Measurements from ENCODE around the gene R3HDM2.
"Not testable (repeated sequence)": the region's sequence is repeated elsewhere in the genome, so short reads cannot be mapped to it uniquely, and the experiment has no call there.

R3HDM2 gene

GRCh38 chr12:57329219-57329618 is 101.6 kb downstream of the R3HDM2 start:
- DNase-seq (ENCODE audit: low spot score) = no peak

- no peak for DNase-seq (ENCODE audit: low spot score)
Measured at GRCh38 chr12:57325395-57325794, 105.4 kb downstream of the R3HDM2 start.

GRCh38 chr12:57323416-57323815 is 107.4 kb downstream of the R3HDM2 start:
- DNase-seq (ENCODE audit: low spot score) = no peak

- DNase-seq (ENCODE audit: low spot score) = no peak
Measured at GRCh38 chr12:57320639-57321038, 110.2 kb downstream of the R3HDM2 start.

DNA sequence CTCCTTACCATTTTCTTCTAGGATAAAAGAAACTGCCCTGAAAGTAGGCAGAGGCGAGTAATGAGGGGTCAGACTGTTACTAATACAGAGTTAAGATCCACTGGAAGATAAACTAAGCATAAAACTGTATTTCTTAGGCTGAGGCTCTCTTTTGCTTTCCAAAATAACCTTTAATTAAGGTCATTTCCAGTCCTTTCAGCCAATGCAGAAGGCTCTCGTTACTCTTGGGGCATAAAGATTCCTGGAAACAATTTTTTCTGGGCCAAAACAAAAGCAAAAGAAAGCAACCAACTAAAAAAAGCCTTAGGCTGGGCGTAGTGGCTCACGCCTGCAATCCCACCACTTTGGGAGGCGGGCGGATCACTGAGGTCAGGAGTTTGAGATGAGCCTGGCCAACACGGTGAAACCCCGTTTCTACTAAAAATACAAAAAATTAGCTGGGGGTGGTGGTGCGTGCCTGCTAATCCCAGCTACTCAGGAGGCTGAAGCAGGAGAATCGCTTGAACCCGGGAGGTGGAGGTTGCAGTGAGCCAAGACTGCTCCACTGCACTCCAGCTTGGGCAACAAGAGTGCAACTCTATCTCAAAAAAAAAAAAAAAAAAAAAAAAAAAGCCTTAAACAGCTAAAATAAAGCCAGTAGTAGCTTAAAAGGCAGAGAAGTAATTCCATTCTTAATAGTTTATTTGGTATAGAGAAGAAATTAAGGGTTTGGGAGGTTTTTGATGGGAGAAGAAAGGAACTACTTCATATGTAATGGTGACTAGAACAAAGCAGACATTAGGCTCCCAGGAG is 111.0 kb downstream of the R3HDM2 start:
- no peak for DNase-seq (ENCODE audit: low spot score)

DNA sequence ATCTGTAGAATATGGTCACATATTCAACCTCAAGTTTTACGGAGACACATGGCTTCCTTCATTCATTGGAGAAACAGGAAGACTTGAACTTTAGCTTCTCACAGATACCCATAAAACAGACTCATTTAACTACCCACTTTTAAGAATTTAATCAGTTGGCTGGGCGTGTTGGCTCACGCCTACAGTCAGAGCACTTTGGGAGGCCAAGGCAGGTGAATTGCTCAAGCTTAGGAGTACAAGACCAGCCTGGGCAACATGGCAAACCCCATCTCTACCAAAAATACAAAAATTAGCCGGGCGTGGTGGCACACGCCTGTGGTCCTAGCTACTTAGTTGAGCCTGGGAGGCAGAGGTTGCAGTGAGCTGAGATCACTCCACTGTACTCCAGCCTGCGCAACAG is 115.2 kb downstream of the R3HDM2 start:
- no peak for DNase-seq (ENCODE audit: low spot score)

DNA sequence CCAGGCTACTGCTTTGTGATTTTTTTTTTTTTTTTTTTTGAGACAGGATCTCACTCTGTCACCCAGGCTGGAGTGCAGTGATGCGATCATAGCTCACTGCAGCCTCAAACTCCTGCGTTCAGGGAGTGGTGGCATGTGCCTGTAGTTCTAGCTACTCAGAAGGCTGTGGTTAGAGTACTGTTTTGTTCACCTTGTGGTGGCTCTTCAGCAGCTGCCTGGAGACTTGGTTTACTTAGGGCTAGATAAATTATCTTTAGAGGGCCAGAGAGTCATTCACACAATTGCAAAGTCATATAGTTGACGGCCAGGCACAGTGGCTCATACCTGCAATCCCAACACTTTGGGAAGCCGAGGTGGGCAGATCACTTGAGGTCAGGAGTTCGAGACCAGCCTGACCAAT is 118.6 kb downstream of the R3HDM2 start:
- DNase-seq (ENCODE audit: low spot score) = not testable (repeated sequence)

DNA sequence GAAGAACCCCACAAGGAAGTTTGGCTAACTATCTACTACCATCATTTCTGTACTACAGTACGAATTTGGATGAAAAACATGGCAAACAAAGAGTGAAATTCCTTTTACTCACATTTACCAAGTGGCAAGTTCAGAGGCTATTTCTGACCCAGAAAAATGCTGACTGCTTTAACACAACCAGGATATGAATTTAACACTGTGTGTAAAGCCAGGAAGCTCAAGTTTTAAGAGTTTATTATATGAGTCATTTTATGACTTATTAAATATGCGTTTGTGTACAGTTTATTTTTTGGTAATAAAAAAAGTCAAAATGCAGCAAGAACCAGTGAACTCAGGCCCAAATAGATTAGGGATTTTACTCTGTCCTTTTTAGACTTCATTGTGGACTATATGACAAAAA is 121.4 kb downstream of the R3HDM2 start:
- DNase-seq (ENCODE audit: low spot score) = no peak

GRCh38 chr12:57300961-57301584 is 129.8 kb downstream of the R3HDM2 start:
- no peak for DNase-seq (ENCODE audit: low spot score)

DNA sequence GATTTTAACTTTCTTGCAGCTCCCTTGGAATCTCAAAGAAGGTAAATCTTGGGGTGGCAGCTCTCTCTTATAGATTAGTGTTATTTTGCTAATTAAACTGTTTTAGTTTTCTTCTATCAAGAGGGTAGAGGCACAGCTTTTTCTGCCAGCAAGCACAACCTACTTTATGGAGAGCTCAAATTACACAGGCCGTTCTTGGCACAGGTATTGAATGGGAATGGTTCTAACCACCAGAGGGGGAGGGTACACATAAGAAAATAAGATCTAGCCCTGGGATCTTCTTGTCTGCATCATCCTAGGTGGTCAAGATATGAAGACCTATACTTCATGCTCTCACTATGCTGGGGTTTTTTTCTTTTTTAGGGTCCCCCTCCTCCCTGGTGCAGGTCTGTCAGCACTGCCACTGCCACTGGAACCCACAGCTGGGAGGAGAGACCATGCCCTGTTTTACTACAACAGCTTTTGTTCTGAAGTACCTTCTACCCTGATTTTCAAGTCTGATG is 131.3 kb downstream of the R3HDM2 start:
- DNase-seq (ENCODE audit: low spot score) = no peak

GRCh38 chr12:57296291-57296690 is 134.6 kb downstream of the R3HDM2 start:
- no peak for DNase-seq (ENCODE audit: low spot score)

- not testable (repeated sequence) for DNase-seq (ENCODE audit: low spot score)
Measured at GRCh38 chr12:57282073-57282472, 148.8 kb downstream of the R3HDM2 start.

- DNase-seq (ENCODE audit: low spot score) = no peak
Measured at GRCh38 chr12:57280211-57281062, 150.4 kb downstream of the R3HDM2 start.

DNA sequence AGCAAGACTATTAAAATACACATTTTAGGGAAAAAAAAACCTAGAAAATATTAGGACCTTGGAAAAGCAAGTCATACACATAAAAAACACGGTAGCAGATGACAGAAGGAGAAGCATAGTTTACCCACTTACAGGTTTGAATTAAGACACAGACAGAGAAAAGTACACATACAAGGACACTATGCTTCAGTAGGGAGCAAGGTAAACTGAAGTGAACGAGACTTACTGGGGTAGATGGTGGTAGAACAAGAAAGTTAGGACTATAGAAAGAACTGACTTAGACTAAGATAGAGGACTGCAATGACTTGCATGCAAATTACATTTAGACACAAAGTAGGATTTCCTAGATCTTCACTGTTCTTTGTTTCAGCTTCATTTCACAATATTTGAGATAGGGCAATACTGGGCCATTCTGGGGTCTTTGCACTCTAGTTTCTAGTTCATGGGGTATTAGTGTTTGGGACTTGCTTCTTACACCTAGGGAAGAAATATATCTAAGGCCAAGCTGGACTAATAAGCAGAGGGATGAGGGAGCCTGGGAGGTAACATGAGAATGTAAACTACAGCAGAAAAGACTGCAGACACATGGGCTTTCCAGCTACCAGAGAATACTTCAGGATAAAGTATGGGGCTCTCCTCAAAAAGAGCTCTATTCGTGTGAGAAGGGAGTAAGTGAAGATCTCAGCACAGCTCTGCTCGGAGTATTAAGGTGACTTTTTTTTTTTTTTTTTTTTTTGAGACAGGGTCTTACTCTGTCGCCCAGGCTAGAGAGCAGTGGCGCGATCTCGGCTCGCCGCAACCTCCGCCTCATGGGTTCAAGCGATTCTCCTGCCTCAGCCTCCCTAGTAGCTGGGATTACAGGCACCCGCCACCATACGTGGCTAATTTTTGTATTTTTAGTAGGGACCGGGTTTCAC is 152.1 kb downstream of the R3HDM2 start:
- DNase-seq (ENCODE audit: low spot score) = no peak

- no peak for DNase-seq (ENCODE audit: low spot score)
Measured at GRCh38 chr12:57276935-57277563, 153.8 kb downstream of the R3HDM2 start.

GRCh38 chr12:57276233-57276632 is 154.6 kb downstream of the R3HDM2 start:
- DNase-seq (ENCODE audit: low spot score) = not testable (repeated sequence)

DNA sequence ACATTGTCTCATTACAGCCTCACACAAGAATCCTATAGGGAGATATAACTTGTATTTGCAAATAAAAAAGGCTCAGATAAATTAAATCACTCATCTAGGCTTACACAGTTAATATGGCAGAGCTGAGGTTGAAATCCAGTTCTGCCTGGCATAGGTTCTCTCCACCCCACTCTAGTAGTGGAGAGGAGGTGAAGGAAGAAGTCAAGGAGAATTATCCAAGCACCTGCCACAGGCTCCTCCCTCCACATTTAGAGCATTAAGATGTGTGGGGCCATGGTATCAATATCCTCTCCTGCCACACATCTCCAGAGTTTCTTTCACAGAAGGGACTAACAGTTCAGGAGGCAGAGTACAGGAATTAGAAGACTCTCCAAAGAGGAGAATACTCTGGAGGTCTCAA is 157.3 kb downstream of the R3HDM2 start:
- DNase-seq (ENCODE audit: low spot score) = no peak

- DNase-seq (ENCODE audit: low spot score) = no peak
Measured at GRCh38 chr12:57272337-57273151, 158.3 kb downstream of the R3HDM2 start.

DNA sequence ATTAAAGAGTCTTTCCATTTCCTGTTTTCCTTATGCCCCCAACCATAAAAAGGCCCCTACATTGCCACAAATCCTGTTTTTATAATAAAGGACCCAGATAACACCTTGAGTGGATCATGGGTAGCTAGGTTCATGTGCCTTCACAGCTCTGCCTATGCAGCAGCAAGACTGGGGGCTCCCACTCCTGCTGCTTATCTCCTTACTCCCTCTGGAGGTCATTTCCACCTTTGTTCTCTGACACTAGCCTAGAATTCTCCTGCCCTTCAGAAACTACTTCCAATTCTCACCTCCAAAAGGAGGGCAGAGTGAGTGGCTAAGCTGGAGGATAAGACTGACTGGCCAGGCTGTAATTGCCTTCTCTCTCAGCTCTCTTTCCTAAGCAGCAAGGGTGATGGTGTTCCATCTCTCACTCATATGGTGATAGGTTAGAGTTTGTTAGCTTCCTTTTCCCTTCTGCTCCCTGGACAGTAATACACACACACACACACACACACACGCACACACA is 159.8 kb downstream of the R3HDM2 start:
- DNase-seq (ENCODE audit: low spot score) = no peak

- no peak for DNase-seq (ENCODE audit: low spot score)
Measured at GRCh38 chr12:57268264-57268663, 162.6 kb downstream of the R3HDM2 start.
